AG04450 (cell line): ENCODE data around the gene TBC1D14. TPM values are rescaled to one million over a fixed set of nuclear protein-coding genes. Genes with fewer than 3 reads are reported as not detected.

Source experiments
- CTCF ChIA-PET: fragments of 300-600, 350-600 bp; formaldehyde crosslinking; extraction: SDS; loops from one replicate; lab custom pipeline; 2022; ENCODE audit warnings: antibody characterized with exemption, inconsistent platforms; lab: Charles Lee
- POLR2A ChIA-PET: fragments of 350-600 bp; formaldehyde crosslinking; extraction: SDS; loops from one replicate; lab custom pipeline; 2021; ENCODE audit warnings: antibody characterized with exemption, inconsistent platforms; lab: Yijun Ruan, JAX
- DNase-seq: peaks from one replicate; pipeline ENCODE4 v3.0.0-alpha.2; 2011; ENCODE audit warnings: low read depth, low spot score
- H3K27ac ChIP-seq: one replicate; pipeline ENCODE4 v1.5.1; 2012; ENCODE audit warnings: low read depth, low read length, control low read depth
- H3K27me3 ChIP-seq: one replicate; pipeline ENCODE4 v1.6.0; 2012; ENCODE audit warnings: low read length; ENCODE audit not compliant: control insufficient read depth, insufficient read depth
- H3K4me3 ChIP-seq: 2 replicates; pipeline ENCODE4 v1.5.1; 2011; ENCODE audit warnings: mild to moderate bottlenecking, low read depth, low read length, control low read depth
- H3K9me3 ChIP-seq: 2 replicates; pipeline ENCODE4 v1.5.1; 2012; ENCODE audit warnings: low read length; ENCODE audit not compliant: control insufficient read depth, insufficient read depth
- polyA plus RNA-seq: library from polyadenylated mRNA; depleted of rRNA; stranded (reverse); fragments of >200 nt; gene quantifications from 2 replicates; pipeline ENCODE4 v1.2.3, GENCODE V29; 2011
- TF ChIP-seq, protein P1 (sequence below): IDR thresholded peaks from 2 replicates; pipeline ENCODE4 v1.5.1; 2011; ENCODE audit warnings: low read depth, low read length, control low read depth, inconsistent platforms

TBC1D14 gene
- polyA plus RNA-seq, 1 experiment, result 46.3 TPM

DNA sequence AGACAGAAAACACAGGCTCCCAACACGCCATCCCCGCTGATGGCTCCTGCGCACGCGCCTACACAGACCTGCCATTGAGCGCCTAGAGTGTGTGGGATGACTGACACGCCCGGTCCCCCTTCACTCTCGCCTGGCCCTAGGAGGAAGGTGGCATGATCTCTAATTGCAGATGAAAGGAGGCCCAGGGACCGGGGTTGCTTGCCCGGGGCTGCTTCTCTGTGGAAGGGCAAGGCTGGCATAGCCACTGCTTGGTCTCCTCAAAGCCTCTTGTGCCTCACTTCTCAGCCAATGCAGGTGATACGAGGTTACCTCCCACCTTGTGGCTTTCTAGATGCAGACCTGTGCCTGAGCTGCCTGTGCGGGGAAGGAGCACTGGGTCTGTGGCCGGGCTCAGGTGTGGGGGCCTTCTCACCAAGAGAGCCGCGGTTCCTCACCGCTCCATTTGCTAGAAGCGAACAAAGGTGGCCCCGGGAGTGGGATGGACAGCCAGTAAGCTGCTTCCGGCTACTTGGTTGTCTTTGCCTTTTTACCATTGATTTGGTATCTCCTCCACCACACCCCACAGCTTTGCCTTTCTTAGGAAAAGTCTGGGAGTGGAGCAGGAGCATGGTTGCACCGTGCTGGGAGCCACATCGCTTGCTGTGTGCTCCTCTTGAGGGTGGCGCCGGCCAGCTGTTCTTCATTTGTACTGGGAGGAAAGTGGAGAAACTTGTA, 47.0 kb downstream of the TBC1D14 start:
- peak overlapping the region; percentile 65 for H3K27ac ChIP-seq
- DNase-seq, result no peak
- no peaks in the 10 kb centered on the region for H3K27me3 ChIP-seq
- TF ChIP-seq, protein P1, sequence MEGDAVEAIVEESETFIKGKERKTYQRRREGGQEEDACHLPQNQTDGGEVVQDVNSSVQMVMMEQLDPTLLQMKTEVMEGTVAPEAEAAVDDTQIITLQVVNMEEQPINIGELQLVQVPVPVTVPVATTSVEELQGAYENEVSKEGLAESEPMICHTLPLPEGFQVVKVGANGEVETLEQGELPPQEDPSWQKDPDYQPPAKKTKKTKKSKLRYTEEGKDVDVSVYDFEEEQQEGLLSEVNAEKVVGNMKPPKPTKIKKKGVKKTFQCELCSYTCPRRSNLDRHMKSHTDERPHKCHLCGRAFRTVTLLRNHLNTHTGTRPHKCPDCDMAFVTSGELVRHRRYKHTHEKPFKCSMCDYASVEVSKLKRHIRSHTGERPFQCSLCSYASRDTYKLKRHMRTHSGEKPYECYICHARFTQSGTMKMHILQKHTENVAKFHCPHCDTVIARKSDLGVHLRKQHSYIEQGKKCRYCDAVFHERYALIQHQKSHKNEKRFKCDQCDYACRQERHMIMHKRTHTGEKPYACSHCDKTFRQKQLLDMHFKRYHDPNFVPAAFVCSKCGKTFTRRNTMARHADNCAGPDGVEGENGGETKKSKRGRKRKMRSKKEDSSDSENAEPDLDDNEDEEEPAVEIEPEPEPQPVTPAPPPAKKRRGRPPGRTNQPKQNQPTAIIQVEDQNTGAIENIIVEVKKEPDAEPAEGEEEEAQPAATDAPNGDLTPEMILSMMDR, result no peak
- H3K4me3 ChIP-seq, result no peak overlapping the region
- H3K9me3 ChIP-seq, result peaks cover 7% of the 10 kb centered on the region; the same call in 1 of the 2 replicates
- POLR2A ChIA-PET, result no interaction called here
- CTCF ChIA-PET, result interaction anchor here (1.2 to 1.3 kb wide), 2 partner anchors 18 to 83 kb away, joined by 3 to 4 read pairs; no protein-coding TSS in a partner anchor

DNA sequence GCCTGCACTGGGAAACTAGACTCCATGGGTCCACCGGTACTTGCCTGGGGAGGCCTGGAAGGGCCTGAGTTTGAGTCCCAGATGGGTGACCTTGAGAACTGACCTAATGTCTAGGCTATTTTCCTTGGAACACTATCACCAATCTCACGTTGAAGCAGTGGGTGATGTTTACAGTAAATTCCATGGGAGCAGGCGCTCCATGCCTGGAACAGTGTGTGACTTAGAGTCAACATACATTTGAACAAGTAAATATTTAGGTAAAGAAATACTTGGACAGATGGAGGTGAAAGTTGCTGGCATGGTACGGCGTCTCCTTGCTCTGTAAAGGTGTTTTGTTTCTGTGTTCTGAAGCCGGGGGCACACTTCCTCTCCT, 47.5 kb downstream of the TBC1D14 start:
- H3K27ac ChIP-seq, result peak overlapping the region; percentile 65

DNA sequence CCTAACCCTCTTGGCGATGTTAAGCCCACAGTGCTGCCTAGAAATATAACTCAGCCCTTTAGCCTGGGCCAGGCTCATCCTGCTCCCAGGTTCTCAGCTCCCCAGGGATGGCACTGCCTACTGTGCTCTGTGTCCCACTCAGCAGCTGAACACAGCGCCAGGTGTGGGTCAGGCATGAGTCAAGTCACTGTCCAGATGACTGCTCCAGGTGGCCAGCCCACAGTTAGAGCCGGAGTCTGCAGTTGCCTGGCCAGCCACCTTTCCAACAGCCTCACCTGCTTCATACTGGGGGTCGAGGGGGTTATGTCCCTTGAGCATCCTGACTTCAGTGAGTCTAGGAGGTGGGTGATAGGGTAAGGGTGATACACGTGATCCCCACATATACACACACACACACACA, 48.4 kb downstream of the TBC1D14 start:
- H3K27me3 ChIP-seq, result no peaks in the 10 kb centered on the region
- ChIA-PET POLR2A (no interaction called here), CTCF (no interaction called here)
- H3K27ac ChIP-seq, result peak overlapping the region; percentile 65
- TF ChIP-seq, protein P1, result no peak
- no peak overlapping the region for H3K4me3 ChIP-seq
- peaks cover 7% of the 10 kb centered on the region; the same call in 1 of the 2 replicates for H3K9me3 ChIP-seq
- no peak for DNase-seq

More for the DNA sequence above, 47.5 kb downstream of the TBC1D14 start:
- ChIA-PET POLR2A (no interaction called here), CTCF (interaction anchor here (1.3 kb wide), 1 partner anchor 84 kb away, joined by 3 read pairs; no protein-coding TSS in a partner anchor)
- TF ChIP-seq, protein P1, result no peak
- peaks cover 7% of the 10 kb centered on the region; the same call in 1 of the 2 replicates for H3K9me3 ChIP-seq
- DNase-seq, result peak; percentile 24
- H3K4me3 ChIP-seq, result no peak overlapping the region
- H3K27me3 ChIP-seq, result no peaks in the 10 kb centered on the region

DNA sequence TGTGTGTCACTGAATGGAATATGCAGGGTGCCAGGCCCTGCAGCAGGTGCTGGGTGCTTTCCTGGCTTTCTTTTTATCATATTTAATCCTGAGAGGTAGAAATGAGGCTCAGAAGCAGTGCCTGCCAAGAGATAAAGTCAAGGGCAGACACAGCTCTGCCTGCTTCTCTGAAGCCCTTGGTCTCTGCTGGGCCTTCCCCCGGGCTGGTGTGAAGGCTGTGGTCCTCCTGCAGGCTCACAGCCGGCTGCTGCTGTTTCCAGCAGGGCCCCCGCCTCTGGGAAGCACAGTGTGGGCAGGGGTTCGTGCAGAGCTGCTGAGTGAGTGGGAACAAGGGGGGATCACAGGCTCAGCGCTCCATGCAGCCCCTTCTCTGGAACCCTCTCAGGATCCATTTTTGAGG, 49.6 kb downstream of the TBC1D14 start:
- CTCF ChIA-PET, result interaction anchor here (1.0 kb wide), 1 partner anchor 13 kb away, joined by 7 read pairs; no protein-coding TSS in a partner anchor
- Histone ChIP-seq H3K4me3 (no peak overlapping the region), H3K27ac (no peak overlapping the region), H3K9me3 (no peaks in the 10 kb centered on the region; the same call in 1 of the 2 replicates), H3K27me3 (no peaks in the 10 kb centered on the region)
- POLR2A ChIA-PET, result no interaction called here
- TF ChIP-seq, protein P1, result no peak
- DNase-seq, result no peak

DNA sequence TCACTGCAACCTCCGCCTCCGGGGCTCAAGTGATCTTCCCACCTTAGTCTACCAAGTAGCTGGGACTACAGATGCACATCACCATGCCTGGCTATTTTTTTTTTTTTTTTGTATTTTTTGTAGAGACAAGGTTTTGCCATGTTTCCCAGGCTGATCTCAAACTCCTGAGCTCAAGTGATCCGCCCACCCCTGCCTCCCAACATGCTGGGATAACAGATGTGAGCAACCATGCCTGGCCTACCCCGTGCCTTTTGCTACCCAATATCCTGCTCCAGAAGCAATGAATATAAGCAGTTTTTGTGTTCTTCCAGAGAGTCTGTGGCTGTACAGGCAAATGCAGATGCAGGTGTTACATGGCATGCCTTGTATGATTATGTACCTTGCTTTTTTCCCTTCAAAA, 50.5 kb downstream of the TBC1D14 start:
- no peaks in the 10 kb centered on the region for H3K27me3 ChIP-seq
- ChIA-PET POLR2A (no interaction called here), CTCF (interaction anchor here (1.0 to 1.5 kb wide), 2 partner anchors 12 to 14 kb away, joined by 7 to 8 read pairs; no protein-coding TSS in a partner anchor)
- no peak overlapping the region for H3K27ac ChIP-seq
- DNase-seq, result no peak
- H3K9me3 ChIP-seq, result no peaks in the 10 kb centered on the region; the same call in 1 of the 2 replicates
- TF ChIP-seq, protein P1, result no peak
- no peak overlapping the region for H3K4me3 ChIP-seq
